Right ventricle myocardium inferior (tissue), 1 donor: Measurements from ENCODE around the gene PTPRA. TPM values are rescaled to one million over a fixed set of nuclear protein-coding genes. Genes with fewer than 3 reads are reported as not detected.

ENCODE experiments used
- ATAC-seq: fragments of 200-7000 bp; cut with Tn5 transposase; one replicate; pipeline ENCODE4 v1.9.1; 2020; ENCODE audit warnings: mild to moderate bottlenecking, moderate library complexity
- DNase-seq: peaks from one replicate; pipeline ENCODE4 v3.0.0; 2021; ENCODE audit errors: missing footprints
- intact Hi-C: fragments of 100-400 bp; cut with DNase I; formaldehyde crosslinking; loops from one replicate; pipeline ENCODE4 v1.11.0; 2022
- total RNA-seq: library from RNA; stranded (reverse); fragmentation: NEBNext Ultra II Directional; extraction: Animal tissue kit (Norgen Biotek cat#: 25700); gene quantifications from one replicate; pipeline ENCODE4 v1.2.1, GENCODE V29; 2021
- donor health status: DM: no; HTN: yes; CAD: no; lungs with severe emphysema.

The PTPRA gene
- total RNA-seq, 1 donor from 2014 or later = 26.5 TPM

- DNase-seq (no peak), ATAC-seq (no peak)
- intact Hi-C loops = no loop called here
Measured at GRCh38 chr20:2845607-2846006, 27.7 kb upstream of the PTPRA start.

- ATAC-seq = no peak
- intact Hi-C loops = no loop called here
- DNase-seq = no peak
Measured at GRCh38 chr20:2846698-2847097, 26.6 kb upstream of the PTPRA start.

- DNase-seq = peak; percentile 20
- intact Hi-C loops = no loop called here
Measured at GRCh38 chr20:2847802-2848201, 25.5 kb upstream of the PTPRA start.

GRCh38 chr20:2849529-2849928 is 23.8 kb upstream of the PTPRA start:
- no peak for ATAC-seq
- intact Hi-C loops = no loop called here
- DNase-seq = no peak

More at GRCh38 chr20:2847802-2848201, 25.5 kb upstream of the PTPRA start:
- ATAC-seq = no peak

GRCh38 chr20:2851086-2851485 is 22.2 kb upstream of the PTPRA start:
- no peak for ATAC-seq

GRCh38 chr20:2858591-2858990 is 14.7 kb upstream of the PTPRA start:
- ATAC-seq (no peak), DNase-seq (no peak)
- intact Hi-C loops = no loop called here

More at GRCh38 chr20:2851086-2851485, 22.2 kb upstream of the PTPRA start:
- intact Hi-C loops = no loop called here
- no peak for DNase-seq

GRCh38 chr20:2859330-2860121 is 13.8 kb upstream of the PTPRA start:
- peak; percentile 64 for ATAC-seq
- no peak for DNase-seq
- intact Hi-C loops = no loop called here

- intact Hi-C loops = no loop called here
- ATAC-seq (no peak), DNase-seq (no peak)
Measured at GRCh38 chr20:2864626-2865025, 8.7 kb upstream of the PTPRA start.

- intact Hi-C loops = no loop called here
- DNase-seq (no peak), ATAC-seq (no peak)
Measured at GRCh38 chr20:2865101-2865500, 8.2 kb upstream of the PTPRA start.

- intact Hi-C loops = no loop called here
- DNase-seq = no peak
- ATAC-seq = no peak
Measured at GRCh38 chr20:2865630-2866029, 7.7 kb upstream of the PTPRA start.

- intact Hi-C loops = no loop called here
- no peak for ATAC-seq
Measured at GRCh38 chr20:2866236-2866635, 7.0 kb upstream of the PTPRA start.

GRCh38 chr20:2867081-2867864 is 6.0 kb upstream of the PTPRA start:
- intact Hi-C loops = no loop called here
- DNase-seq (no peak), ATAC-seq (no peak)

More at GRCh38 chr20:2866236-2866635, 7.0 kb upstream of the PTPRA start:
- no peak for DNase-seq

- intact Hi-C loops = no loop called here
- no peak for DNase-seq
- no peak for ATAC-seq
Measured at GRCh38 chr20:2869381-2869780, 3.9 kb upstream of the PTPRA start.

- no peak for ATAC-seq
- intact Hi-C loops = loop anchor here (10.0 kb wide), 1 partner anchor 114 kb away; no protein-coding TSS in a partner anchor
- DNase-seq = no peak
Measured at GRCh38 chr20:2871111-2871465, 2.2 kb upstream of the PTPRA start.

- intact Hi-C loops = loop anchor here (2.0 to 10.0 kb wide), 2 partner anchors 31 to 113 kb away; partner anchors contain the start of genes PCED1A and VPS16
- no peak for ATAC-seq
- no peak for DNase-seq
Measured at GRCh38 chr20:2871661-2872458, 1.4 kb upstream of the PTPRA start.

- ATAC-seq = peak; percentile 40
- intact Hi-C loops = loop anchor here (2.0 to 10.0 kb wide), 2 partner anchors 32 to 112 kb away; partner anchors contain the start of genes PCED1A and VPS16
Measured at GRCh38 chr20:2872459-2873009, 747 bp upstream of the PTPRA start.

GRCh38 chr20:2873747-2874041 is 413 bp downstream of the PTPRA start:
- DNase-seq (peak; percentile 82), ATAC-seq (no peak)
- intact Hi-C loops = loop anchor here (2.0 to 10.0 kb wide), 2 partner anchors 33 to 111 kb away; partner anchors contain the start of genes PCED1A and VPS16

More at GRCh38 chr20:2872459-2873009, 747 bp upstream of the PTPRA start:
- DNase-seq = peak; percentile 81

- DNase-seq = no peak
- intact Hi-C loops = loop anchor here (10.0 kb wide), 1 partner anchor 110 kb away; no protein-coding TSS in a partner anchor
- ATAC-seq = no peak
Measured at GRCh38 chr20:2874456-2874855, 1.2 kb downstream of the PTPRA start.
